Right lobe of liver (tissue), 6 donors: ENCODE results near the gene PRKAR1B. TPM values are rescaled to one million over a fixed set of nuclear protein-coding genes. Genes with fewer than 3 reads are reported as not detected.

Source experiments
- ATAC-seq, 4 donors: fragments of 200-7000 bp; cut with Tn5 transposase; one replicate each; pipeline ENCODE4 v1.9.1; 2020; ENCODE audit warnings: mild to moderate bottlenecking in 4 of 4, moderate library complexity in 4 of 4
- DNase-seq, 3 donors: peaks; one replicate each; pipeline ENCODE4 v3.0.0-alpha.2; 2020
- H3K27ac ChIP-seq, 3 donors: fragments of 200-600 bp; one replicate each; pipeline ENCODE4 v1.8.0; 2022
- H3K27me3 ChIP-seq, 2 donors: fragments of 200-600 bp; one replicate each; pipeline ENCODE4 v1.8.0; 2022
- H3K36me3 ChIP-seq, 4 donors: fragments of 200-600 bp; sonication (generic) in 1 of 4; one replicate each; pipeline versions ENCODE4 v1.5.1 to v1.8.0; 2017 to 2022; ENCODE audit warnings: control low read depth in 1 of 4
- H3K4me1 ChIP-seq, 4 donors: fragments of 200-600 bp; sonication (generic) in 1 of 4; one replicate each; pipeline versions ENCODE4 v1.5.1 to v1.8.0; 2017 to 2022; ENCODE audit warnings: control low read depth in 1 of 4
- H3K4me3 ChIP-seq, 3 donors: fragments of 200-600 bp; one replicate each; pipeline ENCODE4 v1.8.0; 2022
- H3K9me3 ChIP-seq, 4 donors: fragments of 200-600 bp; sonication (generic) in 1 of 4; one replicate each; pipeline versions ENCODE4 v1.5.1 to v1.8.0; 2017 to 2022; ENCODE audit warnings: control low read depth in 1 of 4
- POLR2A ChIP-seq: fragments of 450-650 bp; IDR thresholded peaks from one replicate; pipeline ENCODE4 v1.6.1; 2017; ENCODE audit warnings: antibody characterized with exemption, mild to moderate bottlenecking
- WGBS: methylation state at CpG from one replicate; pipeline ENCODE4 v1.1.6; 2018; ENCODE audit warnings: low coverage, low lambda C conversion rate; ENCODE audit not compliant: insufficient coverage; ENCODE audit errors: missing lambda C conversion rate; 5-methylcytosine and 5-hydroxymethylcytosine counted together
- intact Hi-C, 2 donors: fragments of 100-400 bp; cut with DNase I; formaldehyde crosslinking; loops; one replicate each; pipeline versions ENCODE4 v1.11.2 to v1.14.1; 2022
- total RNA-seq, 6 experiments: library from RNA; depleted of rRNA in 2 of 6; stranded (reverse); fragments of >200 nt in 2 of 6; fragmentation: NEBNext Ultra II Directional in 3 of 6; extraction: Animal tissue kit (Norgen Biotek cat#: 25700) in 3 of 6; gene quantifications; one replicate each; pipeline versions ENCODE4 v1.1.0 to v1.2.4, GENCODE V29; 2016 to 2023
- TF ChIP-seq, protein P1 (sequence below), 4 donors: fragments of 200-600 bp in 3 of 4; fragments of 450-650 bp in 1 of 4; IDR thresholded peaks; one replicate each; pipeline versions ENCODE4 v1.5.1 to v1.8.0; 2016 to 2022; ENCODE audit warnings: antibody characterized with exemption in 4 of 4, mild to moderate bottlenecking in 2 of 4
- donor health status: DM: no; HTN: yes; CAD: no.
- donor health status: DM: no; HTN: no; CAD: no.
- donor health status: DM: no; HTN: no; CAD: no.
- donor health status: DM: no; HTN: yes; CAD: no.
- donor health status: DM: no; HTN: yes; CAD: no.

PRKAR1B gene
- total RNA-seq, 6 experiments from 2014 or later: 4.7 to 20.8 (median 11.3) TPM

DNA sequence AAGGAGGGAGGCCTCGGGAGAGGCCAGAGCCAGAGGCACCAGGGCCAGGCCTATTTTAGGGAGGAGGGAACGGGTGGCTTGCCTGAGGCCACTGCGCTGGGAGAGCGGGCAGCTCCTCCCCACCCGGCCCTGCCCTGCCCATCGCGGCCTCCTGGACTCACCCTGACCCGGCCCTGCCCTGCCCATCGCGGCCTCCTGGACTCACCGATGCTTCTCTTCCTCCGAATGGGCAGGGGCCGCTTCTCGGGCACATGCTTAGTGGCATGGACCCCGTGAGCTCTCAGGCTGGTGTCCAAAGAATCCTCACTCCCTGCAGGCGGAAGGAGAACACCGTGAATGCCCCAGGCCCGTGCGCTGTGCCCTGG is 215.0 kb downstream of the PRKAR1B start:
- WGBS: no CpG with 5 or more reads among the region's 19 CpGs
- H3K27ac ChIP-seq: no peak overlapping the region
- DNase-seq: no peak

GRCh38 chr7:511476-512145 is 215.5 kb downstream of the PRKAR1B start:
- intact Hi-C loops: no loop called here
- Histone ChIP-seq H3K9me3 (no peaks in the 10 kb centered on the region), H3K4me1 (no peaks in the 10 kb centered on the region), H3K4me3 (no peak overlapping the region), H3K27me3 (no peaks in the 10 kb centered on the region), H3K36me3 (no peaks in the 10 kb centered on the region), H3K27ac (no peak overlapping the region)
- WGBS: 86% methylated on average over 11 of the region's 25 CpGs
- DNase-seq (peak in 2 of 3 donors; percentile 10 to 53), ATAC-seq (no peak)
- TF ChIP-seq POLR2A: no peak
- TF ChIP-seq, protein P1, sequence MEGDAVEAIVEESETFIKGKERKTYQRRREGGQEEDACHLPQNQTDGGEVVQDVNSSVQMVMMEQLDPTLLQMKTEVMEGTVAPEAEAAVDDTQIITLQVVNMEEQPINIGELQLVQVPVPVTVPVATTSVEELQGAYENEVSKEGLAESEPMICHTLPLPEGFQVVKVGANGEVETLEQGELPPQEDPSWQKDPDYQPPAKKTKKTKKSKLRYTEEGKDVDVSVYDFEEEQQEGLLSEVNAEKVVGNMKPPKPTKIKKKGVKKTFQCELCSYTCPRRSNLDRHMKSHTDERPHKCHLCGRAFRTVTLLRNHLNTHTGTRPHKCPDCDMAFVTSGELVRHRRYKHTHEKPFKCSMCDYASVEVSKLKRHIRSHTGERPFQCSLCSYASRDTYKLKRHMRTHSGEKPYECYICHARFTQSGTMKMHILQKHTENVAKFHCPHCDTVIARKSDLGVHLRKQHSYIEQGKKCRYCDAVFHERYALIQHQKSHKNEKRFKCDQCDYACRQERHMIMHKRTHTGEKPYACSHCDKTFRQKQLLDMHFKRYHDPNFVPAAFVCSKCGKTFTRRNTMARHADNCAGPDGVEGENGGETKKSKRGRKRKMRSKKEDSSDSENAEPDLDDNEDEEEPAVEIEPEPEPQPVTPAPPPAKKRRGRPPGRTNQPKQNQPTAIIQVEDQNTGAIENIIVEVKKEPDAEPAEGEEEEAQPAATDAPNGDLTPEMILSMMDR (IDR thresholded peaks at IDR 0.05): no peak

More for the DNA sequence above, 215.0 kb downstream of the PRKAR1B start:
- Histone ChIP-seq H3K27me3 (no peaks in the 10 kb centered on the region), H3K4me1 (no peaks in the 10 kb centered on the region), H3K4me3 (no peak overlapping the region), H3K36me3 (no peaks in the 10 kb centered on the region), H3K9me3 (no peaks in the 10 kb centered on the region)
- intact Hi-C loops: no loop called here
- no peak for ATAC-seq
- TF ChIP-seq, protein P1 (IDR thresholded peaks at IDR 0.05): no peak
- TF ChIP-seq POLR2A: no peak

GRCh38 chr7:510782-511281 is 216.2 kb downstream of the PRKAR1B start:
- intact Hi-C loops: no loop called here
- ATAC-seq (no peak), DNase-seq (peak in 2 of 3 donors; percentile 13 to 46)
- Histone ChIP-seq H3K9me3 (no peaks in the 10 kb centered on the region), H3K27ac (no peak overlapping the region), H3K4me1 (no peaks in the 10 kb centered on the region), H3K4me3 (no peak overlapping the region), H3K27me3 (no peaks in the 10 kb centered on the region), H3K36me3 (no peaks in the 10 kb centered on the region)
- no peak for TF ChIP-seq POLR2A
- TF ChIP-seq, protein P1 (IDR thresholded peaks at IDR 0.05): no peak
- WGBS: 80% methylated on average over 1 of the region's 25 CpGs

DNA sequence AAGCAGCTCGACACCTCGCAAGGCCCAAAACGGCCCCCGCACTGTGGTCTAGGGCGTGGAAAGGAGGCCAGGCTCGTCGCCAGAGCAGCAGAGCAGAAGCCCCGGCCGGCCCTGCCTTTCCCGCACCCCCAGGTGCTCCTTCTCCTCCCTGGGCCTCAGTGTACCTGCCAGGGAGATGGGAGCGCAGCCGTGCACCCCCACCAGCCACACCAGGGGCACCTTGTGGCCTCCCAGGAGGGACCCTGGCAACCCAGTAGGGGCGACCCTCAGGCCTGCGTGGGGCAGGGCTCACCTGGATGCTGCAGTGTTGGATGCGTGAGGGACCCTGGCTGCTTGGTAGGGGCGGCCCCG is 217.0 kb downstream of the PRKAR1B start:
- no peaks in the 10 kb centered on the region for H3K4me1 ChIP-seq
- intact Hi-C loops: no loop called here
- no peak overlapping the region for H3K4me3 ChIP-seq
- H3K9me3 ChIP-seq: no peaks in the 10 kb centered on the region
- no peaks in the 10 kb centered on the region for H3K27me3 ChIP-seq
- TF ChIP-seq, protein P1 (IDR thresholded peaks at IDR 0.05): no peak
- no peak for TF ChIP-seq POLR2A
- DNase-seq (peak in 2 of 3 donors; percentile 11 to 53), ATAC-seq (no peak)
- no peak overlapping the region for H3K27ac ChIP-seq
- H3K36me3 ChIP-seq: no peaks in the 10 kb centered on the region
- 91% methylated on average over 9 of the region's 17 CpGs for WGBS
